Measurements from ENCODE around the gene PVALEF.

GRCh38 chr17:81178136-81179091, 13.1 kb downstream of the PVALEF start:
- TF ChIP-seq CTCF (IDR thresholded peaks at IDR 0.05): no peak
- no peak for TF ChIP-seq POLR2A (IDR thresholded peaks at IDR 0.05)
- no peak for TF ChIP-seq POLR2AphosphoS5 (IDR thresholded peaks at IDR 0.05)

All from prostate gland (tissue), 2 donors.